ENCODE measurements around the gene VWA5B1. TPM values are rescaled to one million over a fixed set of nuclear protein-coding genes. Genes with fewer than 3 reads are reported as not detected.

VWA5B1 gene
- not detected for polyA plus RNA-seq (ENCODE audit: low read depth in 6 of 6)

- H3K4me1 Mint-ChIP-seq: peaks cover 12 to 13% (median 12%) of the 10 kb centered on the region in 3 donors
- H3K27me3 Mint-ChIP-seq: peaks cover 61 to 72% (median 68%) of the 10 kb centered on the region in 3 donors
- H3K36me3 Mint-ChIP-seq: no peaks in the 10 kb centered on the region
- peaks cover 0 to 4% (median 1%) of the 10 kb centered on the region in 7 donors for H3K9me3 Mint-ChIP-seq
- DNase-seq (no peak), ATAC-seq (ENCODE audit: low read depth in 2 of 2) (no peak)
- peak within 1 kb of the TSS in 2 of 8 donors; percentile 22 to 47 for H3K4me3 Mint-ChIP-seq
- H3K27ac Mint-ChIP-seq: peak within 1 kb of the TSS in 2 of 6 donors; percentile 6 to 52
Measured at GRCh38 chr1:20290624-20291597, at the start of gene VWA5B1. Gene VWA5B1, plus strand, starts transcription at chr1:20290875. Its CDS starts 19,727 bp downstream, at chr1:20310602.

- Mint-ChIP-seq H3K27ac (no peak overlapping the region), H3K4me3 (no peak overlapping the region), H3K36me3 (no peaks in the 10 kb centered on the region), H3K9me3 (peaks cover 0 to 3% (median 0%) of the 10 kb centered on the region in 7 donors), H3K27me3 (peaks cover 34 to 43% (median 38%) of the 10 kb centered on the region in 3 donors), H3K4me1 (peaks cover 0 to 1% (median 0%) of the 10 kb centered on the region in 3 donors)
- DNase-seq (no peak), ATAC-seq (ENCODE audit: low read depth in 2 of 2) (no peak)
Measured at GRCh38 chr1:20242890-20243479, 47.7 kb upstream of the VWA5B1 start.

- H3K4me3 Mint-ChIP-seq: no peak overlapping the region
- H3K27ac Mint-ChIP-seq: no peak overlapping the region
- ATAC-seq (ENCODE audit: low read depth in 2 of 2): no peak
- H3K4me1 Mint-ChIP-seq: no peaks in the 10 kb centered on the region
- H3K36me3 Mint-ChIP-seq: no peaks in the 10 kb centered on the region
- DNase-seq: no peak
- peaks cover 39 to 44% (median 40%) of the 10 kb centered on the region in 3 donors for H3K27me3 Mint-ChIP-seq
- peaks cover 0 to 7% (median 0%) of the 10 kb centered on the region in 7 donors for H3K9me3 Mint-ChIP-seq
Measured at GRCh38 chr1:20248971-20249612, 41.6 kb upstream of the VWA5B1 start.

GRCh38 chr1:20250340-20250989 lies 40.2 kb upstream of the VWA5B1 start:
- peaks cover 32 to 46% (median 37%) of the 10 kb centered on the region in 3 donors for H3K27me3 Mint-ChIP-seq
- peaks cover 0 to 7% (median 0%) of the 10 kb centered on the region in 7 donors for H3K9me3 Mint-ChIP-seq
- H3K4me1 Mint-ChIP-seq: no peaks in the 10 kb centered on the region
- H3K36me3 Mint-ChIP-seq: no peaks in the 10 kb centered on the region
- no peak for DNase-seq
- no peak overlapping the region for H3K27ac Mint-ChIP-seq
- no peak overlapping the region for H3K4me3 Mint-ChIP-seq
- no peak for ATAC-seq (ENCODE audit: low read depth in 2 of 2)

- H3K27me3 Mint-ChIP-seq: peaks cover 33 to 48% (median 46%) of the 10 kb centered on the region in 3 donors
- no peaks in the 10 kb centered on the region for H3K36me3 Mint-ChIP-seq
- no peak for DNase-seq
- no peaks in the 10 kb centered on the region for H3K4me1 Mint-ChIP-seq
- peaks cover 0 to 7% (median 0%) of the 10 kb centered on the region in 7 donors for H3K9me3 Mint-ChIP-seq
- no peak for ATAC-seq (ENCODE audit: low read depth in 2 of 2)
- H3K4me3 Mint-ChIP-seq: no peak overlapping the region
- no peak overlapping the region for H3K27ac Mint-ChIP-seq
Measured at GRCh38 chr1:20252587-20252986, 38.1 kb upstream of the VWA5B1 start.

- ATAC-seq (ENCODE audit: low read depth in 2 of 2) (no peak), DNase-seq (no peak)
- Mint-ChIP-seq H3K4me3 (no peak overlapping the region), H3K9me3 (peaks cover 0 to 7% (median 0%) of the 10 kb centered on the region in 7 donors), H3K27ac (no peak overlapping the region), H3K4me1 (peaks cover 0 to 2% (median 0%) of the 10 kb centered on the region in 3 donors), H3K27me3 (peaks cover 36 to 59% (median 43%) of the 10 kb centered on the region in 3 donors), H3K36me3 (no peaks in the 10 kb centered on the region)
Measured at GRCh38 chr1:20255666-20256065, 35.0 kb upstream of the VWA5B1 start.

GRCh38 chr1:20259646-20260045 lies 31.0 kb upstream of the VWA5B1 start:
- Mint-ChIP-seq H3K9me3 (no peaks in the 10 kb centered on the region), H3K4me3 (no peak overlapping the region), H3K27ac (no peak overlapping the region), H3K4me1 (peaks cover 0 to 2% (median 0%) of the 10 kb centered on the region in 3 donors), H3K27me3 (peaks cover 34 to 67% (median 41%) of the 10 kb centered on the region in 3 donors), H3K36me3 (no peaks in the 10 kb centered on the region)
- DNase-seq (no peak), ATAC-seq (ENCODE audit: low read depth in 2 of 2) (no peak)

GRCh38 chr1:20261095-20261494 lies 29.6 kb upstream of the VWA5B1 start:
- no peaks in the 10 kb centered on the region for H3K9me3 Mint-ChIP-seq
- H3K36me3 Mint-ChIP-seq: no peaks in the 10 kb centered on the region
- peaks cover 38 to 67% (median 40%) of the 10 kb centered on the region in 3 donors for H3K27me3 Mint-ChIP-seq
- ATAC-seq (ENCODE audit: low read depth in 2 of 2): no peak
- H3K27ac Mint-ChIP-seq: no peak overlapping the region
- H3K4me1 Mint-ChIP-seq: peaks cover 0 to 2% (median 0%) of the 10 kb centered on the region in 3 donors
- no peak for DNase-seq
- peak overlapping the region in 1 of 8 donors; percentile 14 for H3K4me3 Mint-ChIP-seq

GRCh38 chr1:20262810-20263534 lies 27.7 kb upstream of the VWA5B1 start:
- no peak overlapping the region for H3K4me3 Mint-ChIP-seq
- peaks cover 26 to 52% (median 34%) of the 10 kb centered on the region in 3 donors for H3K27me3 Mint-ChIP-seq
- H3K4me1 Mint-ChIP-seq: peaks cover 0 to 2% (median 0%) of the 10 kb centered on the region in 3 donors
- H3K9me3 Mint-ChIP-seq: no peaks in the 10 kb centered on the region
- H3K36me3 Mint-ChIP-seq: no peaks in the 10 kb centered on the region
- DNase-seq: no peak
- ATAC-seq (ENCODE audit: low read depth in 2 of 2): no peak
- no peak overlapping the region for H3K27ac Mint-ChIP-seq

- H3K27ac Mint-ChIP-seq: no peak overlapping the region
- H3K27me3 Mint-ChIP-seq: peaks cover 40 to 63% (median 42%) of the 10 kb centered on the region in 3 donors
- no peaks in the 10 kb centered on the region for H3K4me1 Mint-ChIP-seq
- no peak overlapping the region for H3K4me3 Mint-ChIP-seq
- ATAC-seq (ENCODE audit: low read depth in 2 of 2): no peak
- peaks cover 0 to under 1% of the 10 kb centered on the region in 2 donors for H3K36me3 Mint-ChIP-seq
- DNase-seq: no peak
- H3K9me3 Mint-ChIP-seq: peaks cover 0 to 8% (median under 1%) of the 10 kb centered on the region in 7 donors
Measured at GRCh38 chr1:20265250-20265649, 25.4 kb upstream of the VWA5B1 start.

- Mint-ChIP-seq H3K36me3 (peaks cover 0 to 9% of the 10 kb centered on the region in 2 donors), H3K4me1 (no peaks in the 10 kb centered on the region), H3K4me3 (no peak overlapping the region), H3K9me3 (peaks cover 4 to 17% (median 9%) of the 10 kb centered on the region in 7 donors), H3K27me3 (peaks cover 49 to 71% (median 51%) of the 10 kb centered on the region in 3 donors), H3K27ac (no peak overlapping the region)
- ATAC-seq (ENCODE audit: low read depth in 2 of 2) (no peak), DNase-seq (no peak)
Measured at GRCh38 chr1:20266141-20266540, 24.5 kb upstream of the VWA5B1 start.

GRCh38 chr1:20266642-20267041 lies 24.0 kb upstream of the VWA5B1 start:
- ATAC-seq (ENCODE audit: low read depth in 2 of 2) (no peak), DNase-seq (no peak)
- Mint-ChIP-seq H3K4me1 (no peaks in the 10 kb centered on the region), H3K27me3 (peaks cover 52 to 72% (median 52%) of the 10 kb centered on the region in 3 donors), H3K9me3 (peaks cover 4 to 18% (median 11%) of the 10 kb centered on the region in 7 donors), H3K27ac (no peak overlapping the region), H3K4me3 (no peak overlapping the region), H3K36me3 (peaks cover 0 to 10% of the 10 kb centered on the region in 2 donors)

Data from naive B cell (primary cell).